ENCODE data around the gene COL3A1. TPM values are rescaled to one million over a fixed set of nuclear protein-coding genes. Genes with fewer than 3 reads are reported as not detected.

Gene COL3A1
- total and polyA plus RNA-seq, 9 of the 15 experiments (the other 6 are each of a cell fraction or from before 2014, with no cell fraction given), result 0.01 to 0.71 (median 0.07) TPM; not detected in 2

DNA sequence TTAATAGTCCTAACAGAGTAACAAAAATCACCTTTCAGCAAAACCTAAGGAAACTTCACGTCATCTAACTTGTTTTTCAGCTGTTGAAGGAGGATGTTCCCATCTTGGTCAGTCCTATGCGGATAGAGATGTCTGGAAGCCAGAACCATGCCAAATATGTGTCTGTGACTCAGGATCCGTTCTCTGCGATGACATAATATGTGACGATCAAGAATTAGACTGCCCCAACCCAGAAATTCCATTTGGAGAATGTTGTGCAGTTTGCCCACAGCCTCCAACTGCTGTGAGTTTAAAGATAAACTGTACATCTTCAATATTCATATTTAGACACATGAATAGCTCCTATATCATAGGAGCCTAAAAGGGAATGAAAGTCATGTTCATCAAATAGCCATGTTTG is 10.5 kb downstream of the COL3A1 start:
- CTCF ChIA-PET (ENCODE audit: low intra/inter-chr PET ratio), result no interaction called here
- TF ChIP-seq BHLHE40 (IDR thresholded peaks at IDR 0.05; ENCODE audit: low read length), result no peak
- TF ChIP-seq NFRKB (IDR thresholded peaks at IDR 0.05; ENCODE audit: low read depth), result no peak
- no peak for TF ChIP-seq KDM4B (IDR thresholded peaks at IDR 0.05; ENCODE audit: borderline replicate concordance in 2 of 2, low read depth in 1 of 2)
- TF ChIP-seq, protein P1, sequence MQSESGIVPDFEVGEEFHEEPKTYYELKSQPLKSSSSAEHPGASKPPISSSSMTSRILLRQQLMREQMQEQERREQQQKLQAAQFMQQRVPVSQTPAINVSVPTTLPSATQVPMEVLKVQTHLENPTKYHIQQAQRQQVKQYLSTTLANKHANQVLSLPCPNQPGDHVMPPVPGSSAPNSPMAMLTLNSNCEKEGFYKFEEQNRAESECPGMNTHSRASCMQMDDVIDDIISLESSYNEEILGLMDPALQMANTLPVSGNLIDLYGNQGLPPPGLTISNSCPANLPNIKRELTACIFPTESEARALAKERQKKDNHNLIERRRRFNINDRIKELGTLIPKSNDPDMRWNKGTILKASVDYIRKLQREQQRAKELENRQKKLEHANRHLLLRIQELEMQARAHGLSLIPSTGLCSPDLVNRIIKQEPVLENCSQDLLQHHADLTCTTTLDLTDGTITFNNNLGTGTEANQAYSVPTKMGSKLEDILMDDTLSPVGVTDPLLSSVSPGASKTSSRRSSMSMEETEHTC (IDR thresholded peaks at IDR 0.05), result no peak
- TF ChIP-seq, protein P2, sequence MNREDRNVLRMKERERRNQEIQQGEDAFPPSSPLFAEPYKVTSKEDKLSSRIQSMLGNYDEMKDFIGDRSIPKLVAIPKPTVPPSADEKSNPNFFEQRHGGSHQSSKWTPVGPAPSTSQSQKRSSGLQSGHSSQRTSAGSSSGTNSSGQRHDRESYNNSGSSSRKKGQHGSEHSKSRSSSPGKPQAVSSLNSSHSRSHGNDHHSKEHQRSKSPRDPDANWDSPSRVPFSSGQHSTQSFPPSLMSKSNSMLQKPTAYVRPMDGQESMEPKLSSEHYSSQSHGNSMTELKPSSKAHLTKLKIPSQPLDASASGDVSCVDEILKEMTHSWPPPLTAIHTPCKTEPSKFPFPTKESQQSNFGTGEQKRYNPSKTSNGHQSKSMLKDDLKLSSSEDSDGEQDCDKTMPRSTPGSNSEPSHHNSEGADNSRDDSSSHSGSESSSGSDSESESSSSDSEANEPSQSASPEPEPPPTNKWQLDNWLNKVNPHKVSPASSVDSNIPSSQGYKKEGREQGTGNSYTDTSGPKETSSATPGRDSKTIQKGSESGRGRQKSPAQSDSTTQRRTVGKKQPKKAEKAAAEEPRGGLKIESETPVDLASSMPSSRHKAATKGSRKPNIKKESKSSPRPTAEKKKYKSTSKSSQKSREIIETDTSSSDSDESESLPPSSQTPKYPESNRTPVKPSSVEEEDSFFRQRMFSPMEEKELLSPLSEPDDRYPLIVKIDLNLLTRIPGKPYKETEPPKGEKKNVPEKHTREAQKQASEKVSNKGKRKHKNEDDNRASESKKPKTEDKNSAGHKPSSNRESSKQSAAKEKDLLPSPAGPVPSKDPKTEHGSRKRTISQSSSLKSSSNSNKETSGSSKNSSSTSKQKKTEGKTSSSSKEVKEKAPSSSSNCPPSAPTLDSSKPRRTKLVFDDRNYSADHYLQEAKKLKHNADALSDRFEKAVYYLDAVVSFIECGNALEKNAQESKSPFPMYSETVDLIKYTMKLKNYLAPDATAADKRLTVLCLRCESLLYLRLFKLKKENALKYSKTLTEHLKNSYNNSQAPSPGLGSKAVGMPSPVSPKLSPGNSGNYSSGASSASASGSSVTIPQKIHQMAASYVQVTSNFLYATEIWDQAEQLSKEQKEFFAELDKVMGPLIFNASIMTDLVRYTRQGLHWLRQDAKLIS (CRISPR knock-in tag; IDR thresholded peaks at IDR 0.05), result no peak
- no peak for TF ChIP-seq KAT8 (IDR thresholded peaks at IDR 0.05; ENCODE audit: low read depth)
- no peak for TF ChIP-seq ZNF143 (CRISPR knock-in tag; IDR thresholded peaks at IDR 0.05)
- no peak for TF ChIP-seq MCM2 (IDR thresholded peaks at IDR 0.05; ENCODE audit: low read depth)
- TF ChIP-seq COPS2 (conservative IDR thresholded peaks at IDR 0.05), result no peak
- TF ChIP-seq HNRNPLL (IDR thresholded peaks at IDR 0.05; ENCODE audit: low read depth, low read length, poor library complexity, severe bottlenecking), result no peak
- no peak for TF ChIP-seq ZNF263 (CRISPR knock-in tag; IDR thresholded peaks at IDR 0.05; ENCODE audit: borderline replicate concordance)
- no peak for TF ChIP-seq ZFP30 (CRISPR knock-in tag; IDR thresholded peaks at IDR 0.05; ENCODE audit: borderline replicate concordance)
- TF ChIP-seq, protein P3, sequence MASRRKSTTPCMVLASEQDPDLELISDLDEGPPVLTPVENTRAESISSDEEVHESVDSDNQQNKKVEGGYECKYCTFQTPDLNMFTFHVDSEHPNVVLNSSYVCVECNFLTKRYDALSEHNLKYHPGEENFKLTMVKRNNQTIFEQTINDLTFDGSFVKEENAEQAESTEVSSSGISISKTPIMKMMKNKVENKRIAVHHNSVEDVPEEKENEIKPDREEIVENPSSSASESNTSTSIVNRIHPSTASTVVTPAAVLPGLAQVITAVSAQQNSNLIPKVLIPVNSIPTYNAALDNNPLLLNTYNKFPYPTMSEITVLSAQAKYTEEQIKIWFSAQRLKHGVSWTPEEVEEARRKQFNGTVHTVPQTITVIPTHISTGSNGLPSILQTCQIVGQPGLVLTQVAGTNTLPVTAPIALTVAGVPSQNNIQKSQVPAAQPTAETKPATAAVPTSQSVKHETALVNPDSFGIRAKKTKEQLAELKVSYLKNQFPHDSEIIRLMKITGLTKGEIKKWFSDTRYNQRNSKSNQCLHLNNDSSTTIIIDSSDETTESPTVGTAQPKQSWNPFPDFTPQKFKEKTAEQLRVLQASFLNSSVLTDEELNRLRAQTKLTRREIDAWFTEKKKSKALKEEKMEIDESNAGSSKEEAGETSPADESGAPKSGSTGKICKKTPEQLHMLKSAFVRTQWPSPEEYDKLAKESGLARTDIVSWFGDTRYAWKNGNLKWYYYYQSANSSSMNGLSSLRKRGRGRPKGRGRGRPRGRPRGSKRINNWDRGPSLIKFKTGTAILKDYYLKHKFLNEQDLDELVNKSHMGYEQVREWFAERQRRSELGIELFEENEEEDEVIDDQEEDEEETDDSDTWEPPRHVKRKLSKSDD (conservative IDR thresholded peaks at IDR 0.05; ENCODE audit: low read length), result no peak
- TF ChIP-seq, protein P4, sequence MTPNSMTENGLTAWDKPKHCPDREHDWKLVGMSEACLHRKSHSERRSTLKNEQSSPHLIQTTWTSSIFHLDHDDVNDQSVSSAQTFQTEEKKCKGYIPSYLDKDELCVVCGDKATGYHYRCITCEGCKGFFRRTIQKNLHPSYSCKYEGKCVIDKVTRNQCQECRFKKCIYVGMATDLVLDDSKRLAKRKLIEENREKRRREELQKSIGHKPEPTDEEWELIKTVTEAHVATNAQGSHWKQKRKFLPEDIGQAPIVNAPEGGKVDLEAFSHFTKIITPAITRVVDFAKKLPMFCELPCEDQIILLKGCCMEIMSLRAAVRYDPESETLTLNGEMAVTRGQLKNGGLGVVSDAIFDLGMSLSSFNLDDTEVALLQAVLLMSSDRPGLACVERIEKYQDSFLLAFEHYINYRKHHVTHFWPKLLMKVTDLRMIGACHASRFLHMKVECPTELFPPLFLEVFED (CRISPR knock-in tag; conservative IDR thresholded peaks at IDR 0.05), result no peak
- no peak for TF ChIP-seq PHB (CRISPR knock-in tag; IDR thresholded peaks at IDR 0.05)

More for the DNA sequence above, 10.5 kb downstream of the COL3A1 start:
- H3K27ac ChIP-seq (ENCODE audit: extremely low read depth, low read depth, low read length), result no peak overlapping the region
- intact Hi-C loops (cut with micrococcal nuclease), result no loop called here
- ATAC-seq, result no peak
- no peaks in the 10 kb centered on the region for H3K27me3 ChIP-seq (ENCODE audit: control insufficient read depth in 2 of 2, insufficient read depth in 2 of 2, low read length in 2 of 2)
- no peak overlapping the region for H2AFZ ChIP-seq (ENCODE audit: low read depth, low read length)
- no peak overlapping the region for H3K4me2 ChIP-seq (ENCODE audit: insufficient read depth, low read length)
- no peaks in the 10 kb centered on the region for H3K9me1 ChIP-seq (ENCODE audit: control insufficient read depth, insufficient read depth, low read length)
- FAIRE-seq, result no peak
- H3K4me1 ChIP-seq (replicated peaks in 1 of 2; ENCODE audit: control insufficient read depth in 2 of 2, insufficient read depth in 2 of 2, low read length in 2 of 2), result no peaks in the 10 kb centered on the region
- no peak overlapping the region for H3K4me3 ChIP-seq
- POLR2A ChIA-PET, result no interaction called here
- no peaks in the 10 kb centered on the region for H3K9me3 ChIP-seq (replicated peaks; ENCODE audit: control insufficient read depth, insufficient read depth, low read depth, low read length)
- no TSS peak for BruUV-seq (replicated peaks)
- H3K79me2 ChIP-seq (ENCODE audit: control insufficient read depth, insufficient read depth, low read length), result no peaks in the 10 kb centered on the region
- no peak overlapping the region for H3K9ac ChIP-seq (ENCODE audit: insufficient read depth in 1 of 2, low read depth in 2 of 2, low read length in 2 of 2)
- WGBS (ENCODE audit: insufficient coverage, low coverage, missing lambda C conversion rate), result 10% methylated on average over 3 of the region's 5 CpGs
- no peaks in the 10 kb centered on the region for H4K20me1 ChIP-seq (replicated peaks; ENCODE audit: control insufficient read depth, insufficient read depth, low read length)
- in situ Hi-C loops (cut with MboI), result no loop called here
- DNase-seq (ENCODE audit: extremely low read depth in 1 of 4, low spot score in 3 of 4), result no peak
- H3K36me3 ChIP-seq (ENCODE audit: control insufficient read depth, insufficient read depth, low read length), result no peaks in the 10 kb centered on the region
